GM21737 (cell line): ENCODE measurements around the gene ACVR1C.
"Not testable (repeated sequence)": the region's sequence is repeated elsewhere in the genome, so short reads cannot be mapped to it uniquely, and the experiment has no call there.

Source experiments
- ATAC-seq: cut with Tn5 transposase; IDR thresholded peaks from one replicate; pipeline ENCODE4 v1.9.1; 2021; ENCODE audit warnings: mild to moderate bottlenecking, moderate library complexity; ENCODE audit not compliant: unreplicated experiment

ACVR1C gene

DNA sequence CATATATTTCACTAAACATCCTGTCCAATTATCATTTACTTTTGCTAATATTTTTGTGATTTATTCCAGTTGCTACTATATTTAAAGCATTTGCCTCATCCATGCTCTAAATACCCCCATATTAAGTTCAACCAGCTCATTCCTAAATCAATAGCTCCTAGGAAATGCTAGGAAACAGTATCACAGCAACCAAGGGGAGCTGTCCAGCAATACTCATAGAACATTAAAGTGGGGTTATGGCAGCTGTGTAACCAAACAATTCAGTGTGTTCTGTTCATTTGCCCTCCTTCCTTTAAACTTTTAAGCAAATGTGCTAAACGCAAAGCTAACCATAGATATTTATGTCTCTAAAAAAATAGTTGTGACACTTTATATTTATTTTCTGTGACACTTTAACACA lies 41.1 kb downstream of the ACVR1C start:
- no peak for ATAC-seq

DNA sequence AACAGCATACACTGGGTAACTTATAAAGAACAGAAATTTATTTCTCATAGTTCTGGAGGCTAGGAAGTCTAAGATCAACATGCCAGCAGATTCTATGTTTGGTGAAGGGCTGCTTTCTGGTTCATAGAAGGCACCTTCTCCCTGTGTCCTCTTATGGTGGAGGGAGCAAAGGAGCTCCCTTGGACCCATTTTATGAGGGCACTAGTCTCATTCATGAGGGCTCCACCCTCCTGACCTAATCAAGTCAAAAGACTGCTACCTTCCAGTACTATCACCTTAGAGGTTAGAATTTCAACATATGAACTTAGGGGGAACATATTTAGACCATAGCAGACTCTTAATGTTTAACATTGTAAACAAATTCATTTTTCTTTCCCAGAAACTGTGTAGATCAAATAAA lies 54.5 kb downstream of the ACVR1C start:
- no peak for ATAC-seq

DNA sequence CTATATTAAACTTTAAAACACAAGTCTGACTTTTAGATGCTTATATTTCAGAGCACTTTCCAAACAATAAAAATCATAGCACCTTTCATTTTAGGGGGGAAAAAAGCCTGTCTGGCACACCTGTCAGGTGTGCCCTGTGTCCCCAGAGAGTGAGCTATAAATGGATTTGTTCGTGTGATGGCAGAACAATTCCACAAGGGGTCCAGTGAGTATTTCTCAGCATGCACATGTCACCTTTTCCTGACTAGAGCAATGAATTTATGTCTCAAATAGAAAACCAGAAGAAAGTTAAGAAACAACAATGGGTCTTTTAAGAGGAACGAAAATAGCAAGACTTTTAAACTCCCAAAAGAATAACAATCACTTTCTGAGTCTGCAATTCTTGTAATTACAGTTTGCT lies 55.9 kb downstream of the ACVR1C start:
- ATAC-seq, result no peak

DNA sequence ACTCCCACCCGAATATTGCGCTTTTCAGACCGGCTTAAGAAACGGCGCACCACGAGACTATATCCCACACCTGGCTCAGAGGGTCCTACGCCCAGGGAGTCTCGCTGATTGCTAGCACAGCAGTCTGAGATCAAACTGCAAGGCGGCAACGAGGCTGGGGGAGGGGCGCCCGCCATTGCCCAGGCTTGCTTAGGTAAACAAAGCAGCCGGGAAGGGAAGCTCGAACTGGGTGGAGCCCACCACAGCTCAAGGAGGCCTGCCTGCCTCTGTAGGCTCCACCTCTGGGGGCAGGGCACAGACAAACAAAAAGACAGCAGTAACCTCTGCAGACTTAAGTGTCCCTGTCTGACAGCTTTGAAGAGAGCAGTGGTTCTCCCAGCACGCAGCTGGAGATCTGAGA lies 62.0 kb downstream of the ACVR1C start:
- ATAC-seq, result not testable (repeated sequence)

DNA sequence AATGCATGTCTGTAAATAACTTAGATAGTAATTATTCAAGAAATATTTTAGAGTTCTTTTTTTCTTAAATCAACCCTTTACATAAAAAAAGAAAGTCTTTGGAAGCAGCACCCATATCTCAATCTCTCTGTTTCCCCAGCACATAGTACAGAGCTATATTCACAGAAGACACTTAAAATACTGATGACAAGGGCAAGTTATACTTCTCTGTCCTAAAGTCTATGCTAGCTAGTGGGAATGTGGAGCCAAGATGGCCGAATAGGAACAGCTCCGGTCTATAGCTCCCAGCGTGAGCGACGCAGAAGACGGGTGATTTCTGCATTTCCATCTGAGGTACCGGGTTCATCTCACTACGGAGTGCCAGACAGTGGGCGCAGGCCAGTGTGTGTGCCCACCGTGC lies 62.6 kb downstream of the ACVR1C start:
- not testable (repeated sequence) for ATAC-seq

DNA sequence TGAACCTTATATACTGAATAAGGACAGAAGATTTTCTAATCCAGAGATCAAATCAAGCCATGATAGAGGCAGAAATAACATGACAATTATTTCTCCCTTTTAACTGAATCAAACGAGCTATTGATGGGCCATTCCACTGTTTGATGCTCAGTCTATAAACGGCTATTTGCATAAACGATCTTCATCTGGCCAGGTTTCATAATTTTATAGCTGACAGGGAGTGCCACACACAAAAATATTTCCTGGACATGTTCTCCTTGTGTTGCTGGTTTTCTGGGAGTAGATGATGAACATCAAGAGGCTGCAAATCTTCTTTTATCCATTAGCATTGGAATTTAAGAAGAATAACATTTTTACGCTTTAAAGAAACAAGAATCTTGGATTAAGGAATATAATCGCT lies 63.1 kb downstream of the ACVR1C start:
- no peak for ATAC-seq

DNA sequence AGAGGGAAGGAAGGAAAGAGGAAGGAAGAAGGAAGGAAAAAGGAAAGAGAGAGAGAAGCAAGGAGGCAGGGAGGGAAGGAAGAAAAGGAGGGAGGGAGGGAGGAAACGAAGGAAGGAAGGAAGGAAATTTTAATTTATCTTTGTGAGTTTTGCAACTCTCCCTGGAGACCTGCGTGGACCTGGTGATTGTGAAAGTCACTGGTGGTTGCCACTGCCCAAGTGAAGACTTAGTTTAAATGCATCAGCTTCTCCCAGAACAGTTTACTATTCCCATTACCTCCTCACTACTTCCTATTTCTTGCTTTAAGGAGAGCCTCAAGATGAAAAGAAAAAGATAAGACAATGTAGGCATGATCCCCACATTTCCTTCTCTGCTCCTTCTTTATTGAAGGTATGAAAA lies 68.8 kb downstream of the ACVR1C start:
- ATAC-seq, result no peak

DNA sequence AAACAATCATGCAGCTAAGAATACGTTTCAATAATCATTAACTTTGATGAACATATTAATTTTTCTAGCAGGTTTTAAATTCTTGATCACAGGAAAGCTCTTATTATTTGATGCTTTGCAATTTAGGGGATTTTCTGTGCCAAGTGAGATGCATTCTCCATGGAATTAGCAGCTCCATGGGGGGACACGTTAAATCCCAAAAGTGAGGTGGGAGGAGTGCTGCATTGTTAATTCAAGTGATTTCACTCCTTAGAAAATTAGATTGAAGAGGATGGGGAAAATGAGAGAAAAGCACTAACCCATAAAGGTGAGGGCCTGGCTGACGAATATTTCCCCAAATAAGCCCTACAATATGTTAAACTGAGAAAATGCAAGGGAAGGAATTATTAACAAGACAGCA lies 69.2 kb downstream of the ACVR1C start:
- no peak for ATAC-seq

DNA sequence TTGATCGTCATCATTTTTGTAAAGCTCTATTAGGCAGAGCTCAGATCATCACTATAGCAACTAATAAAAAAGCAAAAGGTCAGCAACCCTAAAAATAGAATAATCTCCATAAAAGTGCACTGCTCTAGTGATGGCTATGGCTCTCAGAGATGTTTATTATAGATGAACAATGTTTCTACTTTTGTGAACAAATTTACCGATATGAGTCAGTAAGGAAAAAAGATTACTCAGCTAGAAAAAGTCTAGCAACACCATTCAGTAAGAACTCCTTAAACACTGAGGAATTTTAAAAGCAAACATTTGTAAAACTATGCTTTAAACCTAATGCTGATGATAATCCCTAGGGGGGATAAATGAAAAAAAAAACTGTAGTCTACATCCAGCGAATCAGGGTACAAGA lies 69.6 kb downstream of the ACVR1C start:
- ATAC-seq, result no peak

DNA sequence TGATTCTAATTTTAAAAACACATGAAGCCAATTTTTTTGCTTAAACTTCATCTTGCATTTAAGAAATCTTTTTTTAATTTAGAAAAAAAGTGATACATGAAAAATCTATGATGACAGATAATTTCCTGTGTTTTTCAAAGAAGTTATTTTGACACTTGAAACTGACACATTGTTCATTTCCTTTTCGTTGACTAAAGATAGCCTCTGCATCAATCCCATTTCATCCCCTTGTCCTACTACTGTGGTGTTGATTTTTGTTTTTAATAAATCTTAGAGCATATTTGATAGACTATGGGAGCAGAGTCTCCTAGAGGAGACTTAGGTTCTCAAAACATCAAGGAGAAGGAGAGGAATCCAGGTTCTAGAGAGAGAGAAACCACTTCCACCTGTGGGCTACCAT lies 70.9 kb downstream of the ACVR1C start:
- no peak for ATAC-seq

DNA sequence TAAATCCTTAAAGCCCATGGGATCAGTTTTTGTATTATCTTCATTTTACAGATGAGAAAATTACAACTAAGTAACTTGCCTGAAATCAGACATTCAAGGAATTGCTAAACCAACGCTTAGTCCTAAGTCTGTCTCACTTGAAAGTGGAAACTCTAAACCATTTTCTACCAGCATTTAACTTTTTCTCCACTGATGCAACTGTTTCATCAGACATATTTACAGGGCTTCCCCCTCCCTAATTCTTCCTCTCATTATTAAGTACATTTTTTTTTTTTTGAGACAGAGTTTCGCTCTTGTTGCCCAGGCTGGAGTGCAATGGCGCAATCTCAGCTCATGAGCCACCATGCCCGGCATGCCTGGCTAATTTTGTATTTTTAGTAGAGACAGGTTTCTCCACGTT lies 88.6 kb downstream of the ACVR1C start:
- ATAC-seq, result no peak

DNA sequence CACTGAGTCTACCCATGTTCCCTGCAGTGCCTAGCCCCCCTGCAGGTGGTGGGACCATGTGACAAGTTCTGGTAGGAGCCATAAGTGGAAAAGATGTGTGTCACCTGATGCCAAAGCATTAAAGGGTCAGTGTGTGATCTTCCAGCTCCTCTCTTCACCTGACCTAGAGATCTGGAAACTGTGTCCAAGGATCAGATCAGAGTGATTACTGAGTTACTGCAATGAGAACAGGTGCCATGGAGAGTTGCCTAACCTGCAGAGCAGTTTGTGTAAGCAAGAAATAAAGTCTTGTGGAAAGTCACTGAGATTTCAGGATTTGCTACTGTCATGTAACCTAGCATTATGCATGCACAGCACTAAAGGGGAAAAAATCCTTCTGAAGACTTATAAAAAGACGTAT lies 90.6 kb downstream of the ACVR1C start:
- no peak for ATAC-seq

DNA sequence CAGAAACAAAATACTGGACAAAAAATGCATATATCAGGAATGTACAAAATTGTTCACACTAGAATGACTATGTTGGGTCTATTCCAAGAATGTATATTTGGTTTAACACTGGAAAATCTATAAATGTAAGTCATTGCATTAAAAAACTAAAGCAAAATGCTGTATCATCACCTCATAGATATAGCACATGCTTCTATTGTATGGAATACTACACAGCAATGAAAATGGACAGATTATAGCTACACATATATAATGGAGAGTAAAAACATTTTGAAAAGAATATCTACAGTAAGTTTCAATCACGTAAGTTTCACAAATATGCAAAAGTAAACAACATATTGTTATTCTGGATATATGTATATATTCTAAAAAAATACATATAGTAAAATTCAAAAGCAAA lies 91.8 kb downstream of the ACVR1C start:
- ATAC-seq, result no peak

DNA sequence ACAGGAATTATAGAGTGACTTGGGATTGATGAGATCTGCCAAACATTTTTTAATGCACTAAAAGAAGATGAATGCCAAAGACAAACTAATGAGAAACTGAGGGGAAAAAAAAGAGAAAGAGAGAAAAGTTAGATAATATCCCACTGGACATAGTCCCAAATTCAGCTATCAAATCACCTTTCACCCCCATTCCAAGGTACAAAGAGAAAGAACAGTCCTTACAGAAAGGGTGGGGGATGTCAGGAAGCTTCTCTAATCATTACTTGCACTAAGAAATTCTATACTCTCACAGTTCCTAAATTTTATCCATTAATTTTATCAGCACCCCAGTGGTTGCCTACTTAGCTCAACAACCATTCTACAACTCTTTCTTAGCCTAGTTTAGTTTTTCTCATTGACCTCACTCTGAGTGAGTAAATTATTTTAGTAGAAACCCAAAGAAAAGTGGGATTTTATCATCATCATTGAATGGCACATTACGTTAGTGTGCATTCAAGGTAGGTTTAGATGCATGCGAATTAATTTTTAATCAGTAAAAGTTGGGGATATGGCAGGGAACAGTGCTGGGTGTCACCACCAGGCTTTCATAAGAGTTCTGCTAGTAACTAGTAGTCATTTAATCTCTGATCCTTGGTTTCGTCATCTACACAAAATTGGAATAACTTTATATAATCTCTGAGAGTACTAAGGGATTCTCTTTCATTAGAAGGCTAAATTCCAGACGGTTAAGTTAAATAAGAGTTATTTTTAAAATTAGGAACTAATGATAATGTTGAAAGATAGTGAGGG lies 99.5 kb downstream of the ACVR1C start:
- ATAC-seq, result no peak

DNA sequence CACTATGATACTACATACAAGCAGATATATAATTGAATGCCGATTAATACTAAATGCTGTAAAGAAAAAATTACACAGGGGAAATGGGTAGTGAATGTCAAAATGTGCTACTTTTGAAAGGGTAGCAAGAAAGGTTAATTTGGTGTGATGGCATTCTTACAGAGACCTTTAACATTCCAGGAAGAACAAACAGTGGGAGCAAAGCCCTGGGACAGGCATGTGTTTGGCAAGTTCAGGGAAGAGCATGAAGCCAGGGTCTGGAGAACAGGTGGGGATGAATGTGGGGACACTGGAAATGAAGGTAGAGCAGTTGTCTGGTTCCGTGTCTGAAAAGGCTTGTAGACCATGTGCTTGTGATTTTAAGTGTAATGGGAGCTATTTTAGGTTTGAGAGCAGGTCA lies 102.6 kb downstream of the ACVR1C start:
- ATAC-seq, result no peak

DNA sequence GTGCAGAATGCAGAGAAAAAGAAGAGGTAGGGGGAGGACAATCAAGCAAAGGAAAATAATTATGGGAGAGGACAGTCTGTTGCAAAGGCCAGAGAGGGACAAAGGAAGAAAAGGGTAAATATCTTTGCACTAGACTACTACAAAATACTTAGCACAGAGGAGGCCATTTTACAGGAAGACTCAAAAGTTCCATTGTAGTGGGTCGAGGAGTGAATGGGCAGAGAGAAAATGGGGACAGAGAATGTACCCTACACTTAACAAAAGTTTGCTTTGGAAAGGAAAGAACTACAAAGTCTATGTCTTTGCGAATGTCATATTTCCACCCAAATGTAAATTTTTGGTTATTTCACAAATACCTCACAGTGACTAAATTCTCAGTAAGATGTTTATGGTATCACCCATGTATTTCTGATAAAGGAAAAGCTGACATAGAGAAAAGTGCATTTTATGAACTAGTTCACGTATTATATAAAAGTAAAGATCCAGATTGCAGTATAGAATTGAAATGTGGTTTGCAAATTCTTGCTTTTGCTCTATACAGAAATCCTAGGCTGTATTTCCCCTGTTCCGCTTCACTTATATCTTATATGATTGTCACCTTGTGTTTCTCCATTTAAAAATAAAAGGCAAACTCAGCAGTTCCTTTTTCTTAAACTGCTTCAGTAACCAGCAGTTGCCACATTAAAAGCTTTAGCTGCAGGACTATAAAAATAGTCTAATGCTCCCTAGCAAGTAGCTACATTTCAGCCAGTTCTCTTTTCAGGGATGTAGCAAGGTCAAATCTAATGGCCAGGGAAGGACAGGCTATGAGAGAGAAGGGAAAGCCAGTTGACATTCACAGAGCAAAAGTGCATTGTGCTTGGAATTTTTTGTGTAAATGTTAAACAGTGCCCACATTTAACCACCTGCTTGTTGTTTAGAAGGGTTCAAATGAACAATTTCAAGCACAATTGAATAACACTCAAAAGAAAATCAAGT lies 105.1 kb downstream of the ACVR1C start:
- ATAC-seq, result no peak

DNA sequence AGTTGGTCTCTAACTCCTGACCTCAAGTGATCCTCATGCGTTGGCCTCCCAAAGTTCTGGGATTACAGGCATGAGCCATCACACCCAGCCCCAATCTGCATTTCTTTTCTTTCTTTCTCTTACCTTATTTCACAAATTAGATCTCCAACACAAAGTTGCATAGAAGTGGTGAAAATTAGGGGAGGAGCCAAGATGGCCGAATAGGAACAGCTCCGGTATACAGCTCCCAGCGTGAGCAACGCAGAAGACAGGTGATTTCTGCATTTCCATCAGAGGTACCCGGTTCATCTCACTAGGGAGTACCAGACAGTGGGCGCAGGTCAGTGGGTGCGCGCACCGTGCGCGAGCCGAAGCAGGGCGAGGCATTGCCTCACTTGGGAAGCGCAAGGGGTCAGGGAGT lies 113.7 kb downstream of the ACVR1C start:
- ATAC-seq, result not testable (repeated sequence)

DNA sequence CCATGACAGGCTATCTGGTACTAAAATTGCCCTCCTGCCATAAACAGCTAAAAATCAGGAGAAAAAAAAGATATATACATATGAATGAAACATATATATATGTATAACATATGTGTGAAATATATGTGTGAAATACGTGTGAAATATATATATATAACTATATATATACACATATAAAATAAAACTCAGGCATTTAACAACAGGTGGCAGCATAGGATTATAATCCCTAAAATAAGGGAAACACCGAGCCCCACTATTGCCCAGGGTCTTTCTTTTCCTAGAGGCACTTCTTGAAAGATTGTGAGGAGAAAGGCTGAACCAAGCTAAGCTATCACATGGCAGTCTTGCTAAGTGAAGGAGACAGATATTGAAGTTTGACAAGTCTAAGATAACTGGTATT lies 118.9 kb downstream of the ACVR1C start:
- no peak for ATAC-seq

DNA sequence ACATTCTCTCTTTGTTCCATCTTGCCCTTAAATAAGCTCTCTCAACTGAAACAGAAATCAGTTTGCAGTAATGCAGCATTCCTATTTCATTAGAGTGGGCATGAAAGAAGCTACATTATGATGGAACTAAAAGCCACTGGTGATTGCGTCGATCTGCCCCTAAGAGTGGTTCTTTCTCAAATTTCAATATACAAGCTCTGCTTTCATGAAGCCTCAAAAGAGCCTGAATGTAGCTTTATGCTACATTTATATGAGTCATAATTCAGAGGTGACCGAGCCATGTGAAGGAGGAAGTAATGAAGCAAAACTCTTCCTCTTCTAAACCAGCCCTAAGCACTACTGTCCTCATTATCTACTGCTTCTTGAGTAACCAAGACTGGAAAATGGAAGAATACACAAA lies 120.0 kb downstream of the ACVR1C start:
- ATAC-seq, result no peak

DNA sequence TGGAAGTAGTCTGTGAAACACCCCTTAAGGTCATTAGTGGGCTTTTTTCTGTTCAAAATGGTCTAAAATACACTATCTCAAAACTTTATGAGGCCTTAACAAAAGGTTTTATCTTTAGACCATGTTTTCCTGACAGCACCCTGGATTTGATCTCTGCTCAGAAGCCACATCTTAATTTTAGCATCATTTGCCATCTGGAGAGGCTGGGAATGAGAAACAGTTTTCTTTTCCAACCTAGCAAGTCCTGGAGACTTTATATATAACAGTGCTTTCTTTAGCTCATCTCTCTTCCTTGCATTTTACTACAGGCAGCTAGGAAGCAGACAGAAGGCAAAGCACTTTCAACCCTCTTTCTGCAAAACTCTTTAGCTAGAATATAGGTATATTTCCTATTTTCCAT lies 122.1 kb downstream of the ACVR1C start:
- ATAC-seq, result no peak

DNA sequence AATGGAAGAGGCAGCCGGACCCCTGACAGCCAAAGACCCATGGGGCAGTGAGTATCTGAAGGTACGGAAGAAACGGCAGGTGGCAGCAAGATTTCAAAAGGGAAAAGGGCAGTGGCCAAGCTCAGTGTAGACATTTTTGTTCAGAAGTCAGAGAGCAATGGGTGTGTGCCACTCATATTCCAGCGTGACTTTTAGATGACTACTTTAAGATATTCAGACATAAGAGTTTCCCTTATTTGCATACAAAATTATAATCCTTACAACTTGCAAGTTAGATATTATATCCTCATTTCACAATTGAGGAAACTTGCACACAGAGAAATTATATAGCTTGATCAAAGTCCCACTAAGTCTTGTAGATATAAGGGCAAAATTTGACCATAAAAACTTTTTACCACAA lies 124.0 kb downstream of the ACVR1C start:
- no peak for ATAC-seq

DNA sequence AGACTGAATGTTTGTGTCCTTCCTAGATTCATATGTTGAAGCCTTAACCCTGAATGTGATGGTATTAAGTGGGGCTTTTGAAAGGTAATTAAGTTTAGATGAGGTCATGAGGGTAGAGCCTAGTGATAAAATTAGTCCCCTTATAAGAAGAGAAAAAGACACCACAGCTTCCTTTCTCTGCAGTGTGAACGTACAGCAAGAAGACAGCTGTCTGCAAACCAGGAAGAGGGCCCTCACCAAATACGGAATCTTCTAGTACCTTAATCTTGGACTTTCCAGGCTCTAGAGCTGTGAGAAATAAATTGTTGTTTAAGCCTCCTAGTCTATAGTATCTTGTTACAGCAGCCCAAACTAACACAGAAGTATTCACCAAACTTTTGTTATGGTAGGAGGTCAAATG lies 127.6 kb downstream of the ACVR1C start:
- ATAC-seq, result no peak
